ENCODE measurements around the gene C19orf53. TPM values are rescaled to one million over a fixed set of nuclear protein-coding genes. Genes with fewer than 3 reads are reported as not detected.

C19orf53 gene
- total and polyA plus RNA-seq, 2 donors from 2014 or later, result 62.7 to 264 TPM

- Histone ChIP-seq H3K9ac (ENCODE audit: low read length in 3 of 3) (no peak overlapping the region), H3K36me3 (ENCODE audit: control insufficient read depth in 2 of 3, insufficient read depth in 3 of 3, low read length in 3 of 3) (peaks cover 0 to 2% (median 0%) of the 10 kb centered on the region in 3 donors), H3K4me3 (ENCODE audit: low read length in 3 of 3) (no peak overlapping the region), H3K4me1 (ENCODE audit: control insufficient read depth in 2 of 3, insufficient read depth in 2 of 3, low read depth in 1 of 3, low read length in 3 of 3) (no peaks in the 10 kb centered on the region), H3K27me3 (ENCODE audit: control insufficient read depth, insufficient read depth, low read length) (no peaks in the 10 kb centered on the region), H3K9me3 (ENCODE audit: control insufficient read depth in 2 of 3, insufficient read depth in 1 of 3, low read length in 3 of 3) (no peaks in the 10 kb centered on the region), H3K27ac (ENCODE audit: low read depth in 2 of 2, low read length in 2 of 2) (no peak overlapping the region)
- intact Hi-C loops (cut with DNase I), result no loop called here
- FAIRE-seq (no peak), DNase-seq (no peak)
- TF ChIP-seq, protein P1, sequence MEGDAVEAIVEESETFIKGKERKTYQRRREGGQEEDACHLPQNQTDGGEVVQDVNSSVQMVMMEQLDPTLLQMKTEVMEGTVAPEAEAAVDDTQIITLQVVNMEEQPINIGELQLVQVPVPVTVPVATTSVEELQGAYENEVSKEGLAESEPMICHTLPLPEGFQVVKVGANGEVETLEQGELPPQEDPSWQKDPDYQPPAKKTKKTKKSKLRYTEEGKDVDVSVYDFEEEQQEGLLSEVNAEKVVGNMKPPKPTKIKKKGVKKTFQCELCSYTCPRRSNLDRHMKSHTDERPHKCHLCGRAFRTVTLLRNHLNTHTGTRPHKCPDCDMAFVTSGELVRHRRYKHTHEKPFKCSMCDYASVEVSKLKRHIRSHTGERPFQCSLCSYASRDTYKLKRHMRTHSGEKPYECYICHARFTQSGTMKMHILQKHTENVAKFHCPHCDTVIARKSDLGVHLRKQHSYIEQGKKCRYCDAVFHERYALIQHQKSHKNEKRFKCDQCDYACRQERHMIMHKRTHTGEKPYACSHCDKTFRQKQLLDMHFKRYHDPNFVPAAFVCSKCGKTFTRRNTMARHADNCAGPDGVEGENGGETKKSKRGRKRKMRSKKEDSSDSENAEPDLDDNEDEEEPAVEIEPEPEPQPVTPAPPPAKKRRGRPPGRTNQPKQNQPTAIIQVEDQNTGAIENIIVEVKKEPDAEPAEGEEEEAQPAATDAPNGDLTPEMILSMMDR (IDR thresholded peaks at IDR 0.05; ENCODE audit: borderline replicate concordance, extremely low read depth, insufficient read depth), result no peak
Measured at GRCh38 chr19:13742756-13743155, 31.5 kb upstream of the C19orf53 start.

- no peak for FAIRE-seq
- intact Hi-C loops (cut with DNase I), result no loop called here
- Histone ChIP-seq H3K4me1 (ENCODE audit: control insufficient read depth in 2 of 3, insufficient read depth in 2 of 3, low read depth in 1 of 3, low read length in 3 of 3) (peaks cover 0 to 7% (median 0%) of the 10 kb centered on the region in 3 donors), H3K36me3 (ENCODE audit: control insufficient read depth in 2 of 3, insufficient read depth in 3 of 3, low read length in 3 of 3) (peaks cover 0 to 2% (median 0%) of the 10 kb centered on the region in 3 donors), H3K9me3 (ENCODE audit: control insufficient read depth in 2 of 3, insufficient read depth in 1 of 3, low read length in 3 of 3) (no peaks in the 10 kb centered on the region), H3K27me3 (ENCODE audit: control insufficient read depth, insufficient read depth, low read length) (no peaks in the 10 kb centered on the region), H3K27ac (ENCODE audit: low read depth in 2 of 2, low read length in 2 of 2) (no peak overlapping the region), H3K9ac (ENCODE audit: low read length in 3 of 3) (no peak overlapping the region), H3K4me3 (ENCODE audit: low read length in 3 of 3) (no peak overlapping the region)
- DNase-seq, result peak in 1 of 5 donors; percentile 20
- TF ChIP-seq, protein P1 (IDR thresholded peaks at IDR 0.05; ENCODE audit: borderline replicate concordance, extremely low read depth, insufficient read depth), result no peak
Measured at GRCh38 chr19:13744174-13744573, 30.1 kb upstream of the C19orf53 start.

- TF ChIP-seq, protein P1 (IDR thresholded peaks at IDR 0.05; ENCODE audit: borderline replicate concordance, extremely low read depth, insufficient read depth), result no peak
- FAIRE-seq (no peak), DNase-seq (no peak)
- Histone ChIP-seq H3K9ac (ENCODE audit: low read length in 3 of 3) (peak overlapping the region in 1 of 3 donors; percentile 22), H3K27ac (ENCODE audit: low read depth in 2 of 2, low read length in 2 of 2) (peak overlapping the region in 1 of 2 donors; percentile 81), H3K27me3 (ENCODE audit: control insufficient read depth, insufficient read depth, low read length) (no peaks in the 10 kb centered on the region), H3K4me3 (ENCODE audit: low read length in 3 of 3) (peak overlapping the region; percentile 6 to 94 (median 84)), H3K9me3 (ENCODE audit: control insufficient read depth in 2 of 3, insufficient read depth in 1 of 3, low read length in 3 of 3) (no peaks in the 10 kb centered on the region), H3K4me1 (ENCODE audit: control insufficient read depth in 2 of 3, insufficient read depth in 2 of 3, low read depth in 1 of 3, low read length in 3 of 3) (peaks cover 0 to 7% (median 0%) of the 10 kb centered on the region in 3 donors), H3K36me3 (ENCODE audit: control insufficient read depth in 2 of 3, insufficient read depth in 3 of 3, low read length in 3 of 3) (peaks cover 0 to 2% (median 0%) of the 10 kb centered on the region in 3 donors)
- intact Hi-C loops (cut with DNase I), result no loop called here
Measured at GRCh38 chr19:13747098-13747453, 27.2 kb upstream of the C19orf53 start.
